ENCODE results near the gene SPEG.
"Not testable (repeated sequence)": the region's sequence is repeated elsewhere in the genome, so short reads cannot be mapped to it uniquely, and the experiment has no call there.

The SPEG gene

GRCh38 chr2:219404954-219405353 is 29.7 kb upstream of the SPEG start:
- DNase-seq (ENCODE audit: low read depth), result no peak

GRCh38 chr2:219405451-219405850 is 29.2 kb upstream of the SPEG start:
- DNase-seq (ENCODE audit: low read depth), result no peak

- DNase-seq (ENCODE audit: low read depth), result no peak
These were observed 28.4 kb upstream of the SPEG start for GRCh38 chr2:219405958-219406860.

DNA sequence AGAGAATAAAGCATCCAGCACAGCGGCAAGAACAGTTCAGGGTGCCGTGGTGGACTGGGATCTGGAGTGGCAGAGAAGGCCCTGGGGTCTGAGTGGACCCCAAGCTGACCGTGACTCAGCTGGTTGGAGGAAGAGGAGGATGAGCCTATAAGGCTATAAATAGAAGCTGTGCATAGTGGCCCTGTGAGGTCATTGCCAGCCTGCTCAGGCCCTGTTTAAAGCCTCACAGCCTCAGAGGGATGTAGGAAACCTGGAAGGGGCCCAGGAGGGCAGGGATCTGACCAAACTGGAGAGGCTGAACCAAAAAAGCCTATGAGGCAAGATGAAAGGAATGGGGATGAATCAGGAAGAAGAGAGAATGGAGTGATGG is 27.8 kb upstream of the SPEG start:
- no peak for DNase-seq (ENCODE audit: low read depth)

DNA sequence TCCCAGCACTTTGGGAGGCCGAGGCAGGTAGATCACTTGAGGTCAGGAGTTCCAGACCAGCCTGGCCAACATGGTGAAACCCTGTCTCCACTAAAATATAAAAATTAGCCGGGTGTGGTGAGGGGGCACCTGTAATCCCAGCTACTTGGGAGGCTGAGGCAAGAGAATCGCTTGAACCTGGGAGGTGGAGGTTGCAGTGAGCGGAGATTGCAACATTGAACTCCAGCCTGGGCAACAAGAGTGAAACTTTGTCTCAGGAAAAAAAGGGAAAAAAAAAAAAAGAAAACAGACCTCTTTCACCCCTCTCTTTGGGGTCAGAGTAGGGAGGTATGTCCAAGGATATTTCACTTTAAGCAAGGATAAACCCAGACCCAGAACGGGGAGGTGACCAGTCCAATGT is 27.3 kb upstream of the SPEG start:
- DNase-seq (ENCODE audit: low read depth), result not testable (repeated sequence)

DNA sequence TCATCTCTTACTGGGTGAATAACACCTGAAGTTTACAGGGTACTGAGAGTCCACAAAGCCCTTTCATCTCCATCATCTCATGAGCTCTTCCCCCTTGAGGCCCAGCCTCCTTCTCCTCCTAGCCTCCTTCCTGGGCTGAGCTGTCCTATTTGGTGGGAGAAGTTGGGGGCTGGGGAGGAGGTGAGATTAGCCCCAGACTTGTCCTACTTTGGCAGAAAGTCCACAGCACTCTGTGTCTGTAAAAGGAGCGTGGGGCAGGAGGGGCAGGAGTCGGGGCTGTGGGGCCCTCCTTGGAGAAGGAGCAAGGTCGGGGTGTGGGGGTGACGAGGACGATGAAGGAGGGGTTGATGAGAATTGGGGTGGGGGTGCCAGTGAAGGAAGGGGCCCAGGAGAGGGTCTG is 26.4 kb upstream of the SPEG start:
- no peak for DNase-seq (ENCODE audit: low read depth)

- DNase-seq (ENCODE audit: low read depth), result no peak
These were observed 26.0 kb upstream of the SPEG start for GRCh38 chr2:219408631-219409030.

- DNase-seq (ENCODE audit: low read depth), result no peak
These were observed 25.0 kb upstream of the SPEG start for GRCh38 chr2:219409619-219410018.

- no peak for DNase-seq (ENCODE audit: low read depth)
These were observed 24.3 kb upstream of the SPEG start for GRCh38 chr2:219410390-219410789.

DNA sequence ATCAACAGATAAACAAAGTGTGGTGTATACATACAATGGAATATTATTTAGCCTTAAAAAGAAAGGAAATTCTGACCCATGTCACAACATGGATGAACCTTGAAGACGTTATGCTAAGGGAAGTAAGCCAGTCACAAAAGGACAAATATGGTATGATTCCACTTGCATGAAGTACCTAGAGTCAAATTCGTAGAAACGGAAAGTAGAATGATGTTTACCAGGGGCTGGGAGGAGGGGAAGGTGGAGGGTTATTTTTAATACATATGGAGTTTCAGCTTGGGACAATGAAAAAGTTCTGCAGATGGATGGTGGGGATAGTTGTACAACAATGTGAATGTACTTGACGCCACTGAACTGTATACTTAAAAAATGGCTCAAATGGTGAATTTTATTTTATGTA is 19.8 kb upstream of the SPEG start:
- DNase-seq (ENCODE audit: low read depth), result no peak

DNA sequence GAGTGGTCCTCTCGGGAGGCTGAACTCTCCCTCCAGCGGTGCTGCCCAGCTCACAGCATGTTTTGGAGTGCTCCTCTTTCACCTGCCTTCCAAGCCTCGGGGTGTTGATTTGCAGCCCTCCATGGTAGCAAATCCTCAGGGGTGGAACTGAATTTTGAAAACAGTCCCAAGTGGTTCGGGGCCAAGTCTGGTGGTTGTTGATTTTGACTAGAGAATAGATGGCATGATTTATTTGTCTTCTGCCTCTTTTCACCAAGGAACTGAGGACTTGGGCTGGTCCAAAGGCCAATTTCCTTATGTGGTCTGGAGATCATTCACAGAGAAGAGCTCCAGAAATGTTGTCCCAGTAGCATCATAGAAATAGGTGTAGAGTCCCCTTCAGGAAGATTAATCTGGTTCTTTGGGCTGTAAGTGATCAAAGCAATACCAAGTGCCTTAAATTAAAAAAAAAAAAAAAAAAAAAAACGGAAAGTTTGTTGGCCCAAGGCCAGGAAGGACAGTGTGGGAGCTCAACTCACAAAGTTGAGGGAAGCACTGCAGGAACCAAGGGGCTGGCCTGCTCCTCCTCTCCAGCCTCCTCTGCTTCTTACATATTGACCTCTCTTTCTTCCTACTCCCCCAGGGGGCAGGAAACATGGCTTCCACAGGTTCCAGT is 18.9 kb upstream of the SPEG start:
- no peak for DNase-seq (ENCODE audit: low read depth)

GRCh38 chr2:219416235-219416602 is 18.4 kb upstream of the SPEG start:
- no peak for DNase-seq (ENCODE audit: low read depth)

DNA sequence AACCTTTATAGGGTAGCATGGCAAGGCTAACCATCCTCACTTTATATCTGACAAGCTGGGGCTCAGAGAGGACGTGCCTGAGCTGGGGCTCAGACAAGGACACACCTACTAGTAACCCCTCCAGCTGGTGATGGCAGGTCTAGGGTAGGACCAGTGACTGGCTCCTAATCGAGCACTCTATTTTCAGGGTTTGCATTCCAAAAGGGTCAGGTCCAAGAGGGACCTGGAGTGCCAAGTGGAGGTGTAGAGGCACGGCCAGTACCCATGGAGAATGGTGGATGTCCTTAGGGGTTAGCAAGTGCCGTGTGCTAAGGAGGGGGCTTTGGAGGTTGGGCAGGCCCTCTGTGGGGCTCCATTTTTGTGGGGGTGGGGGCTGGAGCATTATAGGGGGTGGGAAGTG is 17.7 kb upstream of the SPEG start:
- no peak for DNase-seq (ENCODE audit: low read depth)

- DNase-seq (ENCODE audit: low read depth), result no peak
These were observed 17.3 kb upstream of the SPEG start for GRCh38 chr2:219417374-219417773.

DNA sequence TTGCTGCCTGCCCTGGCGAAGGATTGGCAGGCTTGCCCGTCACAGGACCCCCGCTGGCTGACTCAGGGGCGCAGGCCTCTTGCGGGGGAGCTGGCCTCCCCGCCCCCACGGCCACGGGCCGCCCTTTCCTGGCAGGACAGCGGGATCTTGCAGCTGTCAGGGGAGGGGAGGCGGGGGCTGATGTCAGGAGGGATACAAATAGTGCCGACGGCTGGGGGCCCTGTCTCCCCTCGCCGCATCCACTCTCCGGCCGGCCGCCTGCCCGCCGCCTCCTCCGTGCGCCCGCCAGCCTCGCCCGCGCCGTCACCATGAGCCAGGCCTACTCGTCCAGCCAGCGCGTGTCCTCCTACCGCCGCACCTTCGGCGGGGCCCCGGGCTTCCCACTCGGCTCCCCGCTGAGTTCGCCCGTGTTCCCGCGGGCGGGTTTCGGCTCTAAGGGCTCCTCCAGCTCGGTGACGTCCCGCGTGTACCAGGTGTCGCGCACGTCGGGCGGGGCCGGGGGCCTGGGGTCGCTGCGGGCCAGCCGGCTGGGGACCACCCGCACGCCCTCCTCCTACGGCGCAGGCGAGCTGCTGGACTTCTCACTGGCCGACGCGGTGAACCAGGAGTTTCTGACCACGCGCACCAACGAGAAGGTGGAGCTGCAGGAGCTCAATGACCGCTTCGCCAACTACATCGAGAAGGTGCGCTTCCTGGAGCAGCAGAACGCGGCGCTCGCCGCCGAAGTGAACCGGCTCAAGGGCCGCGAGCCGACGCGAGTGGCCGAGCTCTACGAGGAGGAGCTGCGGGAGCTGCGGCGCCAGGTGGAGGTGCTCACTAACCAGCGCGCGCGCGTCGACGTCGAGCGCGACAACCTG is 16.3 kb upstream of the SPEG start, which contains the start of gene DES:
Gene DES (plus strand): TSS at position 223 of the 857 bp plus-strand sequence. CDS start 86 bp downstream, at position 309.
- no peak for DNase-seq (ENCODE audit: low read depth)

GRCh38 chr2:219419012-219419324 is 15.7 kb upstream of the SPEG start:
- no peak for DNase-seq (ENCODE audit: low read depth)

DNA sequence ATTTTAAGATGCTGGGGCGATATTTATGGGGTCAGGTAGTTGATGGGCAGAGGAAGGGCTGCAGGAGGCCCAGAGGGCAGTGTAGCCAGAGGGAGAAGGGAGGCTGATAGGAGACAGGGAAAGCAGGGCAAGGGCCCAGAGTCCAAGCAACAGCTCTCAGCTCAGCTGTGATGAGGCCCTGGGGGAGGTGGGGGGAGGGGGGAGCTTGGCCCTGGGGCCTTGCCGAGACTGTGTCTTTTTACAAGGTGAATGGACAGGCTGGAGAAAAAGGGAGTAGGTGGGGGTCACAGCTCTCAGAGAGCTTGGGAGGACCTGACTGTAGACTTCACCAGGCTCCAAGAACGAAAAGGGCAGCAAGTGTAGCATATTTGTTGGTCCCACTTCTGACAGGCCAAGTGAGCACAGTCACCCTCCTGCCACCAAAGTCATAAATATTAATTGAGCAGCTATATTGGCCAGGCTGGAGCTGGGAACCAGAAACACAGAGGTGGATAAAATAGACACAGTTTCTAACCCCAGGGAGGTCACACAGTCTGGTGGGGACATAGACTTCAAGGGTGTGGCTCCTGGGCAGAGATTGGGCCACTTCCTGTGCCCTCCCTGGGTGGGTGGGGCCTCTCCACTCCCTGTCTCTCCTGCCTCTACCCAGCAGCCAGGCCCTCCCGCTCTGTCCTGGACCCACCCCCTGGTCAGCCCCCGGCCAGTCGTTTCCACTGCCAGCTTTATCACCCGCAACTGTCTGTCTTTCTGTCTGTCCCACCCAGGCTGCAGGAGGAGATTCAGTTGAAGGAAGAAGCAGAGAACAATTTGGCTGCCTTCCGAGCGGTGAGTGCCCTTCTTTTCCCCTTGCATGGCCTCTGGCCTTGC is 15.1 kb upstream of the SPEG start:
- DNase-seq (ENCODE audit: low read depth), result no peak

- no peak for DNase-seq (ENCODE audit: low read depth)
These were observed 14.0 kb upstream of the SPEG start for GRCh38 chr2:219420687-219421086.

- no peak for DNase-seq (ENCODE audit: low read depth)
These were observed 13.3 kb upstream of the SPEG start for GRCh38 chr2:219421323-219421722.

- DNase-seq (ENCODE audit: low read depth), result no peak
These were observed 11.6 kb upstream of the SPEG start for GRCh38 chr2:219422952-219423534.

GRCh38 chr2:219423652-219424377 is 10.8 kb upstream of the SPEG start:
- DNase-seq (ENCODE audit: low read depth), result no peak

Data from T follicular helper cell (primary cell).